SK-N-MC (cell line): ENCODE results near the gene RPH3AL.

Experiments used
- EZH2 ChIP-seq: fragments of 200-600 bp; sonication (generic); IDR thresholded peaks from one replicate; pipeline ENCODE4 v1.6.1; 2017; ENCODE audit warnings: antibody characterized with exemption
- FOXP2 ChIP-seq: optimal IDR thresholded peaks from 2 replicates; pipeline ENCODE3; 2011; ENCODE audit warnings: mild to moderate bottlenecking, moderate library complexity; ENCODE audit not compliant: insufficient read depth; ENCODE audit errors: extremely low read length, control extremely low read depth
- POLR2AphosphoS5 ChIP-seq: IDR thresholded peaks from 2 replicates; pipeline ENCODE4 v1.6.1; 2012; ENCODE audit warnings: mild to moderate bottlenecking, low read depth, low read length, borderline replicate concordance

GRCh38 chr17:187130-187529 is 165.5 kb downstream of the RPH3AL start:
- TF ChIP-seq POLR2AphosphoS5, result no peak
- no peak for TF ChIP-seq EZH2
- TF ChIP-seq FOXP2, result no peak
